ENCODE measurements around the gene PPP1R1C.

The PPP1R1C gene

GRCh38 chr2:181944164-181944913 lies 41.3 kb upstream of the PPP1R1C start:
- no peaks in the 10 kb centered on the region for H3K9me2 ChIP-seq (replicated peaks; ENCODE audit: control insufficient read depth, low read length)
- no peaks in the 10 kb centered on the region for H3K27me3 ChIP-seq (ENCODE audit: control insufficient read depth, low read length)
- H3K4me2 ChIP-seq (ENCODE audit: low read length), result no peak overlapping the region
- H3K4me1 ChIP-seq (ENCODE audit: control insufficient read depth, low read length), result peaks cover 4% of the 10 kb centered on the region; the same call in 1 of the 2 replicates
- H3K79me2 ChIP-seq (ENCODE audit: control insufficient read depth, low read length), result no peaks in the 10 kb centered on the region
- no peaks in the 10 kb centered on the region for H3F3A ChIP-seq (ENCODE audit: control insufficient read depth, insufficient read depth)
- no peaks in the 10 kb centered on the region for H4K20me1 ChIP-seq (ENCODE audit: control insufficient read depth, insufficient read depth, low read depth, low read length)
- H3K4me3 ChIP-seq (ENCODE audit: low read length), result no peak overlapping the region
- no peaks in the 10 kb centered on the region for H3K9me3 ChIP-seq (ENCODE audit: control insufficient read depth, insufficient read depth, low read length)
- H3K27ac ChIP-seq (ENCODE audit: low read depth, low read length), result no peak overlapping the region
- no peaks in the 10 kb centered on the region for H3K36me3 ChIP-seq (ENCODE audit: control insufficient read depth, low read length)
- TF ChIP-seq CTCF (IDR thresholded peaks at IDR 0.05; ENCODE audit: low read depth, low read length, poor library complexity, severe bottlenecking) (no peak), EZH2phosphoT487 (IDR thresholded peaks at IDR 0.05; ENCODE audit: borderline replicate concordance, low read length) (no peak)

- no peaks in the 10 kb centered on the region for H3F3A ChIP-seq (ENCODE audit: control insufficient read depth, insufficient read depth)
- H4K20me1 ChIP-seq (ENCODE audit: control insufficient read depth, insufficient read depth, low read depth, low read length), result no peaks in the 10 kb centered on the region
- H3K9me3 ChIP-seq (ENCODE audit: control insufficient read depth, insufficient read depth, low read length), result no peaks in the 10 kb centered on the region
- H3K79me2 ChIP-seq (ENCODE audit: control insufficient read depth, low read length), result no peaks in the 10 kb centered on the region
- H3K4me1 ChIP-seq (ENCODE audit: control insufficient read depth, low read length), result peaks cover 4% of the 10 kb centered on the region; the same call in 1 of the 2 replicates
- TF ChIP-seq CTCF (IDR thresholded peaks at IDR 0.05; ENCODE audit: low read depth, low read length, poor library complexity, severe bottlenecking) (no peak), EZH2phosphoT487 (IDR thresholded peaks at IDR 0.05; ENCODE audit: borderline replicate concordance, low read length) (no peak)
- no peaks in the 10 kb centered on the region for H3K36me3 ChIP-seq (ENCODE audit: control insufficient read depth, low read length)
- no peaks in the 10 kb centered on the region for H3K9me2 ChIP-seq (replicated peaks; ENCODE audit: control insufficient read depth, low read length)
- no peak overlapping the region for H3K27ac ChIP-seq (ENCODE audit: low read depth, low read length)
- H3K4me3 ChIP-seq (ENCODE audit: low read length), result no peak overlapping the region
- H3K27me3 ChIP-seq (ENCODE audit: control insufficient read depth, low read length), result no peaks in the 10 kb centered on the region
- H3K4me2 ChIP-seq (ENCODE audit: low read length), result no peak overlapping the region
Observed at GRCh38 chr2:181944914-181945291, 40.8 kb upstream of the PPP1R1C start.

- no peak overlapping the region for H3K4me2 ChIP-seq (ENCODE audit: low read length)
- H3K36me3 ChIP-seq (ENCODE audit: control insufficient read depth, low read length), result no peaks in the 10 kb centered on the region
- H3K4me3 ChIP-seq (ENCODE audit: low read length), result no peak overlapping the region
- H4K20me1 ChIP-seq (ENCODE audit: control insufficient read depth, insufficient read depth, low read depth, low read length), result no peaks in the 10 kb centered on the region
- no peak for TF ChIP-seq CTCF (IDR thresholded peaks at IDR 0.05; ENCODE audit: low read depth, low read length, poor library complexity, severe bottlenecking)
- H3K27me3 ChIP-seq (ENCODE audit: control insufficient read depth, low read length), result no peaks in the 10 kb centered on the region
- no peaks in the 10 kb centered on the region for H3F3A ChIP-seq (ENCODE audit: control insufficient read depth, insufficient read depth)
- no peak overlapping the region for H3K27ac ChIP-seq (ENCODE audit: low read depth, low read length)
- H3K9me2 ChIP-seq (replicated peaks; ENCODE audit: control insufficient read depth, low read length), result no peaks in the 10 kb centered on the region
- H3K4me1 ChIP-seq (ENCODE audit: control insufficient read depth, low read length), result peaks cover 4% of the 10 kb centered on the region; the same call in 1 of the 2 replicates
- H3K9me3 ChIP-seq (ENCODE audit: control insufficient read depth, insufficient read depth, low read length), result no peaks in the 10 kb centered on the region
- no peaks in the 10 kb centered on the region for H3K79me2 ChIP-seq (ENCODE audit: control insufficient read depth, low read length)
Observed at GRCh38 chr2:181946444-181947127, 39.1 kb upstream of the PPP1R1C start.
